C4-2B (cell line): ENCODE data around the gene KRT73.
A peak's percentile ranks its signal among the peaks of the same experiment; 100 is the strongest.

ENCODE experiments used
- H3K27ac ChIP-seq: fragments of 450-650 bp; 2 replicates; pipeline ENCODE4 v1.5.1; 2017
- ZFX ChIP-seq: fragments of 450-650 bp; IDR thresholded peaks from 2 replicates; pipeline ENCODE4 v1.6.1; 2017
- TF ChIP-seq, protein P1 (sequence below): fragments of 450-650 bp; conservative IDR thresholded peaks from 2 replicates; pipeline ENCODE4 v1.5.1; 2017; ENCODE audit warnings: mild to moderate bottlenecking

KRT73 gene

DNA sequence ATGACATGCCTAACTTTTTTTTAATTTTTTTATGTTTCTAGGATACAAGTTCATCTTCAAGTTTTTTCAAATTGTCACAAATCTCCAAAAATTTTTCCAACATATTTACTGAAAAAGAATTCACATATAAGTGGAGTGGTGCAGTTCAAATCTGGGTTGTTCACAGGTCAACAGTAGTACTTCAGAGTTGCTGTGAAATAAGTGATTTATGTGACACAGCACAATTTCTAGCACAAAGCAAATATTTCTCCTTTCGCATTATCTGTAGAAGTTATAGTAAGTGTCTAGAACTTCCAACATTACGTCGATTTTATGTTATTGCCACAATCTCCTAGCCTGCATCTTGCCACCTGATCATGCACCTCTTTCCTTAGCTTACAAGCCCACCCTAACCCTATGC, 43.3 kb upstream of the KRT73 start:
- H3K27ac ChIP-seq: no peak overlapping the region
- TF ChIP-seq ZFX: no peak
- TF ChIP-seq, protein P1, sequence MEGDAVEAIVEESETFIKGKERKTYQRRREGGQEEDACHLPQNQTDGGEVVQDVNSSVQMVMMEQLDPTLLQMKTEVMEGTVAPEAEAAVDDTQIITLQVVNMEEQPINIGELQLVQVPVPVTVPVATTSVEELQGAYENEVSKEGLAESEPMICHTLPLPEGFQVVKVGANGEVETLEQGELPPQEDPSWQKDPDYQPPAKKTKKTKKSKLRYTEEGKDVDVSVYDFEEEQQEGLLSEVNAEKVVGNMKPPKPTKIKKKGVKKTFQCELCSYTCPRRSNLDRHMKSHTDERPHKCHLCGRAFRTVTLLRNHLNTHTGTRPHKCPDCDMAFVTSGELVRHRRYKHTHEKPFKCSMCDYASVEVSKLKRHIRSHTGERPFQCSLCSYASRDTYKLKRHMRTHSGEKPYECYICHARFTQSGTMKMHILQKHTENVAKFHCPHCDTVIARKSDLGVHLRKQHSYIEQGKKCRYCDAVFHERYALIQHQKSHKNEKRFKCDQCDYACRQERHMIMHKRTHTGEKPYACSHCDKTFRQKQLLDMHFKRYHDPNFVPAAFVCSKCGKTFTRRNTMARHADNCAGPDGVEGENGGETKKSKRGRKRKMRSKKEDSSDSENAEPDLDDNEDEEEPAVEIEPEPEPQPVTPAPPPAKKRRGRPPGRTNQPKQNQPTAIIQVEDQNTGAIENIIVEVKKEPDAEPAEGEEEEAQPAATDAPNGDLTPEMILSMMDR: no peak

DNA sequence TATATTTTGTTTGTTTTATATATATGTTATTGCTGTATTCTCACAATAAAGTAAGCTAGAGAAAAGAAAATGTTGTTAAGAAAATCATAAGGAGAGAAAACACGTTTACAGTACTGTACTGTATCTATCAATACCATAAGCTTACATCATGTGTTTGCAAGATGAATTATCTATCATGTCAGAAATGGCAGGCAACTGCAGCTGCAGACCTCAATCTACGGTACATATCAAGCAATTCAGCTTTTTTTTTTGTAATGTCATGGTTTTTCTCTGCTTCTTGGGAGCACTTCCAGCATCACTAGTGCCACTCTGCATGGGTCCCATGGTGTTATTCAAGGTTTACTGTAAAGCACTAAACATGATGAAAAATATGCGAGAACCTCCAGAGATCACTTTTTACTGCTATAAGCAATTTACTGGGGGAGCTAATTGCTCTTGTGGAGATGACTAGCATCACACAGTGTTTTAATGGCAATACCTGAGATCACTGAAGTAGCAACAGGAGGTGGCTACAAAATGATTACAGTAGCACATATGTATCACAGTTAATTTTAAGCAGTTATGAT, 42.7 kb upstream of the KRT73 start:
- H3K27ac ChIP-seq: no peak overlapping the region
- TF ChIP-seq, protein P1: no peak
- no peak for TF ChIP-seq ZFX

DNA sequence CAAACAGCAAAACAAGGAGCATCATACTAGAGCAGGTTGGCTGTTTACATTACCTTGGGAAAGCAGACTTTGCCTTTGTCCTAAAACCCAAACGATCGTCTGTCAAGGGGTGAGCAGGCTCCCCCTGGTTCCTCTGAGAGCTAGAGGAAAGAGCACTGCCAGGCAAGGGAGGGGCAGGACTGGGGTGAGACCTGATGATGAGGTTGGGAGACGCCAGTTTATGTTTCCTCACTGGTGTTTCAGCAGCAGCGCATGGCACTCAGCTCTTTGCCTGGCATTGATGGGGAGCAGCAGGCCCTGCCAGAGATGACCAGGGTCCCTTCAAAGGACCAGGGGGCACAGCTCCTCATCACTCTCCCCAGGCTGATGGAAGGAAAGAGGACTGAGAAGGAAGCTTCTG, 41.6 kb upstream of the KRT73 start:
- H3K27ac ChIP-seq: no peak overlapping the region
- TF ChIP-seq ZFX: no peak

DNA sequence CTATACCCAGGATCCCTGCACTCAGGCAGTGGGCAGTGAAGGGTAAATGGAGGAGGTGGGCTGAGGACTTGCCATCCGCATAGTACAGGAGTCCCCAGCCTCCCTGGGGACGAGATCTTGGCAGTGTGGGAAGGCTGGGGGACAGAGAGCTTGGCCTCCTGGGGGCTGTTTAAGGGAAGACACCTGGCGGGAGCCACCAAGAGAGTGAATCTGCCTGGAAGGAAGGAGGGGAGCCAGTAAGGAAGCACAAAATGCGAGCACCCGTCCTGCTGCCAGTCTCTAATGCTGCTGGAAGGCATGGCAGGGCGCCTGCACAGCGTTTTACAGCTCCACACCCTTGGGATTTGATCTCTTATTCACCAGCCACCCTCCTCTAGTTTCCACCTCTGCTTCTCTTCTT, 41.0 kb upstream of the KRT73 start:
- H3K27ac ChIP-seq: no peak overlapping the region
- TF ChIP-seq ZFX: no peak
- TF ChIP-seq, protein P1: no peak

DNA sequence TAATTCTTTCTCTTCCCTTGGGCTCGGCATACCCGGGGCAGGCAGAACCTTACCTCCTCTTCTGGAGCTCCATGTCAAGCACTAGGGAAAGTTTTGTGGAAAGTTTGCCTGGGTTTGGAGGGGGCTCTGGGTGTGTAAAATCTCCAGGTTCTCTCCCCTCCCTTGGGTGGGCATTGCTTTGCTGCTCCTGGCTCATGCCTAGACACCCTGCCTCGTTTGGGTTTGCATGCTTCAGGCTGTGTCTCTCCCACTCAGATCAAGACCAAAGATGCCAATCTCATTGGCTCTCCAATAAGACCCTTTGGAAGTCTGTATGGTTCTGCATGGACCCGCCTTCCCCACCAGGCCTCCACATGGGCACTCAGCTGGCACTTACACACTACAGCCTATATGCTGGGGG, 39.8 kb upstream of the KRT73 start:
- no peak overlapping the region for H3K27ac ChIP-seq
- TF ChIP-seq ZFX: no peak
- TF ChIP-seq, protein P1: no peak

DNA sequence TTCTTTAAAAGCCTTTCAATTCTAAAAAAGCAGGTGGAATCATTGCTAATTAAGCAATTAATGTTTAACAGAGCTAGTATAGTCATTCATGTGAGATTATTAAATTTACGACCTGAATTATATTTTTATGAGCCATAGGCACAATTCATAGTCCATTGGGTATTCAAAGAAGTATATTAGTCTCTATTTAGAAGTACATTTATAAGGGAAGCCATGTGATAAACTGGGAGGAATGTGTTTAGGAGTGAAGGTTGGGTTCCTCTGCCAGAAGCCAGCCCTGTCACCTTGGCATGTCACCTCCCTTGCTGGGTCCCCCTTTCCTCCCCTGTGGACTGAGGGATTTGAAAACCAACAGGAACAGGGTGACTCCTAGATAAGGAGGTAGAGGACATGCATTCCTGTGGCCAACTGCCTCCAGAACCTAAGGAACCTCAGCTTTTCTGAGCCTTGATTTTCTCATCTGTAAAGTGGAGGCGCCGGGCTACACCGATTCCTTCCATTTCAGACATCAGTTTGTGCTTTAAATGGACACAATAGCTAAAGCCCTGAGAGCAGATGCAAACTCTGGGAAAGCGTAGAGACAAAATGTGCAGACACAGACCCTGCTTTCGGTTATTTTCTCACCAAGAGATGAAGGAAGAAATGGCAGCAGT, 39.0 kb upstream of the KRT73 start:
- TF ChIP-seq, protein P1: no peak
- TF ChIP-seq ZFX: no peak
- no peak overlapping the region for H3K27ac ChIP-seq

DNA sequence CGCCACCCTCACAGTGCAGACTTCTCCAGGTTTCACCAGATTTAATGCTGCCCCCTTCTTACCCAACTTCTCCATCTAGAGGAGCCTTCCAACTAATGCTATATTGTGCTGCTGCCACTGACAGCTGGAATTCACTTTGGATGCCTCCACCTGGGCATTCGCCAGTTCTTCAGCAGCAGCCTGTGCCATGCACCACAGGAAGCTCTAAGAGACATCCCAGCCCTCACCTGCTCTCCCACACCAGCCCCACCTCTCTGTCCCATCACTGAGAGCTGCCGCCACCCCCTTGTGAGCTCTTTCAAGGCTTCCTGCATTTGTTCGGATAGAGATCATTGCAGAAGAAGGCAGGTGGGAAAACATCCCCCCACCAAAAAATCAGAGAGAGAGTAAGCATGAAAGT, 38.3 kb upstream of the KRT73 start:
- H3K27ac ChIP-seq: peak overlapping the region; percentile 43; the same call in 1 of the 2 replicates
- TF ChIP-seq, protein P1: no peak
- no peak for TF ChIP-seq ZFX

DNA sequence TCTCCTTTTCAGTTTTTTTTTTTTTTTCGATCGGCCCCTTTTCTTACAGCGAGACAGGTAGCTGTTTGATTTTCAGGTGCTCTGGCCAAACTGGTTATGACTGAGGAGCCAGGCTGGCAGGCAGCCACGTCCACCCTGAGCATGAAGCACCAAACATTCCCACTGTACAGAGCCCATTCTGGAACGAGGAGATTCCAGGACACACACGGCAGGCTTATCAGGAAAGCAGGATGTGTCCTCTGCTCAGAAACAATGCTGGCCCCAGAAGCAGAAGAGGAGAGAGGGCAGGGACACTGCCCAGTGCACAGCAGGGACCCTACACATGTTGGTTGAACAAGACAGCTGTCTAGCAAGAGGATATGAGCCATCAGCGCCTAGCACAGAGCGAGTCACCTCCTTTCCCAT, 37.4 kb upstream of the KRT73 start:
- TF ChIP-seq, protein P1: no peak
- TF ChIP-seq ZFX: no peak
- peak overlapping the region; percentile 43 for H3K27ac ChIP-seq
